ENCODE measurements around the gene KRT14.
A peak's percentile ranks its signal among the peaks of the same experiment; 100 is the strongest.
"Not testable (repeated sequence)": the region's sequence is repeated elsewhere in the genome, so short reads cannot be mapped to it uniquely, and the experiment has no call there.

The KRT14 gene

DNA sequence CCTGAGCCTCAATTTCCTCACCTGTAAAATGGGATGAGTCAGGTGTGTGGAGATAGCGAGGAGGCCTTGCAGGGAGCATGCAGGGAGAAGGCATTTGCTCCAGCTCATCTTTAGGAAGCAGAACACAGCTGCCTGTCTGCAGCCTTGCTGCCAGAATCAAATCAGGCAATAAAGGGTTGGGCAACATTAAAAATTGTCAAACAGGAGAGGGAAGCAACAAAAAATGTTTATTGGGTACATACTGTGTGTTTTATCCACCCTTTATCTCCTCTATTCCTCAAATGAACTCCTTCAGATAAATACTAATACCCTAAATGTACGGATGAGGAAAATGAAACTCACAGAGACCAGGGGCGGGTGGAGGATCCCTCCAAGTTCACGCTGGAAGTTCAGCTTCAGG lies 13.6 kb upstream of the KRT14 start:
- no peak for DNase-seq

DNA sequence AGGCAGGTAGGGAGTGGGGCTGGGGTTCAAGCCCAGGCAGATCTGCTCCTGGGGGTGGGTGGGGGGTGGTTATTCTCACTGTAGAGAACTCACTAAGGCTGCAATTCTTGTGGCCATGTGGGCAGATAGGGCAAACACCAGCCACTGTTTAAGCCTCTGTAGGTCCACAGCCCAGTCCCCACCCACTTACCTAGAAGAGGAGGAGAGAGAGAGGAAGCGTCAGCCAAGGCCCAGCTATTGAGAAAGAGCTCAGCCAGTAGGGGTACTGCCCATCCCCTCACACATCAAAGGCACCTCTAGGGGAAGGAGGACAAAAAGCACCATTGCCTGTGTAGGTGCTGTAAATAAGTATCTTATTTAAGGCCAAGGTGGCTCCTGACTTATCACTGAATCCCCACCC lies 13.0 kb upstream of the KRT14 start:
- DNase-seq = no peak

- DNase-seq = no peak
These were observed 8.9 kb upstream of the KRT14 start for GRCh38 chr17:41595585-41595984.

DNA sequence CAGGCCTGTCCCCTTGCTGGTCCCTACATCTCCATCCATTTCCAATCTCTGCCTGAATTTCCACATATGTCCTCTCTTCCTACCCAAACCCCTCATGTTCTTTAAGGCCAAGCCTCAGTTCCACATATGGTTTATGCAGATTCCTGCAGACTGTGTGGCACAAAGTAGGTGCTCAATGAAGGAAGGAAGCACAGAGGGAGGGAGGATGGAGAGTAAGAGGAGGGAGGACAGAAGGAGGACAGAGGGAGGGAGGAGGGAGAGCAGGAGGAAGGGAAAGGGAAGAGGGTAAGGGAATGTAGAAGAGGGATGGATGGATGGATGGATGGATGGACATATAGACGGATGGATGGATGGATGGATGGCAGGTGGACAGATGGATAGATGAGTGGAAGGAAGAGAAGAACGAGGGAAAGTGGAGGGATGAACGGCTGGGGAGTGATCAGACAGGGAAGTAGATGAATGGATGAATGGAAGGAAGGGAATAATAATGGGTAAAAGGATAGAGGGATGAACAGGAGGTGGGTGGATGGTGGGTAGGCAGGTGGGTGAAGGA lies 7.7 kb upstream of the KRT14 start:
- DNase-seq = no peak

DNA sequence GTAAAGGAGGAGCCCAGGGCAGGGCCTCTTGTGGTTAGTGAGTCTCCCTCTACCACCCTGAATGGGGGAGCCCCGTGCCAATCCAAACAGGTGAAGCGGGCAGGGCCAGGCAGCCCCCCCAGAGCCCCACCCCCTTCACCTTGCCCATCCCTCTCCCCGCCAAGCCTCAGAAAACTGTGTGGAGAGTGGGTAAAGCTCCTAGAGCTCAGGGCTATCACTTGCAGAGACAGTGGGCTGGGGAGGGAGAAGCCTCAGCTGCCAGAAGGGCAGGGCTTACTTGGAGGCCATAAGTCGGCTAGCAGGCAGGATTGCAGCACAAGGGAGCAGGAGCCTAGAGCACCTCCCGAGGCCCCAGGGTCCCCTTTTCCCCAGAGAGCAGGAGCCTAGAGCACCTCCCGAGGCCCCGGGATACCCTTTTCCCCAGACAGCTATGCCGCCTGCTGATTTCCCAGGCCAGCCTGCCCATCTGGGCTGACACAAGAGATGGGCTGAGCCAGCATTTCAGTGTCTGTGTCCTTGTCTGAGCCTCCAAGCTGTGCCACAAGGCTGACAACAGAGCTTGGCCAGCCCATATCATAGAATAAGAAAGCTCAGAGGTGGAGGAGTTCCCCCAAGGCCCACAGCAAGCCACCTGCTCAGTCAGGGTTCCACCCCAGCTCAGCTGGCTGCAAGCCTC lies 6.7 kb upstream of the KRT14 start:
- DNase-seq = no peak

DNA sequence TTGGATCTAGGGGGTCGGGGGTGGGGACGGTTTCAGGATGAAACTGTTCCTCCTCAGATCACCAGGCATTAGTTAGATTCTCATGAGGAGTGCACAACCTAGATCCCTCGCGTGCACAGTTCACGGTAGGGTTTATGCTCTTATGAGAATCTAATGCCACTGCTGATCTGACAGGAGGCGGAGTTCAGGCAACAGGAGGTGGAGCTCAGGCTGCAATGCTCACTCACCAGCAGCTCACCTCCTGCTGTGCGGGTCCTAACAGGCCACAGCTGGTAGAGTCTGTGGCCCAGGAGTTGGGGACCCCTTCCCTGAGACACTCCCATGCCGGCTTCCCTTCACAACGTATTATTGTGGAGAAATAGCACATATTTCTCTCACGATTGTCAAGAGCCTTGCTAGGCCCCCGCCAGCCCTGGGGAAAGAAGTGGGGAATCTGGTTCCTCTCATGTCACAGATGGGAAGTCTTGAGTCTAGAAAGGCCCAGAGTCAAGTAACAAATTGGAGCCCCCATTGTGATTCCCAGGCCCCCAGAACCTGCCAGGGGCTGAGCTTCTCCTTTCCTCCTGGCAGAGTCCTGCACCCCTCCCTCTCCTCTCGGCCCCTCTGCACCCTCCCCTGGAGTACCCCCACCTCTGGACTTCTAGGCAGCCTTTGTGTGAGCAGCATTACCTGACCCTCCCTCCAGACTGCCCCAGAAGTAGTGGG lies 6.1 kb upstream of the KRT14 start:
- no peak for DNase-seq

GRCh38 chr17:41589301-41589700 lies 2.6 kb upstream of the KRT14 start:
- no peak for DNase-seq

GRCh38 chr17:41588126-41588810 lies 1.6 kb upstream of the KRT14 start:
- DNase-seq = no peak

DNA sequence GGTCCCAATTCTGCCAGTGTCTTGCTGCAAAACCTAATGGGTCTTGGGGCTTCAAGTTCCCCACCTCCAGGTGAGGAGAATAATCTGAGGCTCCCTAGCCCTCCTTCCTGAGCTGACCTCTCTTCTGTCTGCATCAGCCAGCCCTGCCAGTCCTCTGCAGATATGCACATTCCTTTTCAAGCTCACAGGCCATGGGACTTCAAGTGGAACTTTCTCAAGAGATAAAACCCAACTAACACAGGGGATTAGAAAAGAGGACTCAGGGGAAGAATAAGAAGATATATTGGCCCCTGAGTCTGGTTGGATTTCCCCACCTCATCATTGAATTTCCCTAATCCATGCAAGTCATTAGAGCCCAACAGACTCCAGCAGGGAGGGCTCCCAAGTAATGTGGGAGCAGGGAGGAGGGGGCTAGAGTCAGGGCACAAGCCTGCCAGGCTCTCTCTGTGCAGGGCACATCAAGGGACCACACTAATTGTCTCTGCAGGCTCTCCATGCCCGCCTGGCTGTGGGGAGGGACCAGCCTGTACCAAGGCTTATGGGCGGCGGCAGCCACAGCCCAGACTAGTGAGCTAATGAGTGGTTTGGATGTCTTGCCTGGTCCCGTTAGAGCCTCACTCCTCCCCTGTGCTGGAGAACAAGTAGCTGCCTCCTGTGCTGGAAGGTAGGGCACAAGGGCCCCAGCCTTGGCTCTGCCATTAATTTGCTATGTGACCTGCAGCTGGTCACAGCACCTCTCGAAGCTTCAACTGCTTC lies 1.2 kb downstream of the KRT14 start:
- DNase-seq = no peak

GRCh38 chr17:41584331-41584927 lies 2.3 kb downstream of the KRT14 start:
- not testable (repeated sequence) for DNase-seq

- DNase-seq = no peak
These were observed 3.3 kb downstream of the KRT14 start for GRCh38 chr17:41583137-41584127.

DNA sequence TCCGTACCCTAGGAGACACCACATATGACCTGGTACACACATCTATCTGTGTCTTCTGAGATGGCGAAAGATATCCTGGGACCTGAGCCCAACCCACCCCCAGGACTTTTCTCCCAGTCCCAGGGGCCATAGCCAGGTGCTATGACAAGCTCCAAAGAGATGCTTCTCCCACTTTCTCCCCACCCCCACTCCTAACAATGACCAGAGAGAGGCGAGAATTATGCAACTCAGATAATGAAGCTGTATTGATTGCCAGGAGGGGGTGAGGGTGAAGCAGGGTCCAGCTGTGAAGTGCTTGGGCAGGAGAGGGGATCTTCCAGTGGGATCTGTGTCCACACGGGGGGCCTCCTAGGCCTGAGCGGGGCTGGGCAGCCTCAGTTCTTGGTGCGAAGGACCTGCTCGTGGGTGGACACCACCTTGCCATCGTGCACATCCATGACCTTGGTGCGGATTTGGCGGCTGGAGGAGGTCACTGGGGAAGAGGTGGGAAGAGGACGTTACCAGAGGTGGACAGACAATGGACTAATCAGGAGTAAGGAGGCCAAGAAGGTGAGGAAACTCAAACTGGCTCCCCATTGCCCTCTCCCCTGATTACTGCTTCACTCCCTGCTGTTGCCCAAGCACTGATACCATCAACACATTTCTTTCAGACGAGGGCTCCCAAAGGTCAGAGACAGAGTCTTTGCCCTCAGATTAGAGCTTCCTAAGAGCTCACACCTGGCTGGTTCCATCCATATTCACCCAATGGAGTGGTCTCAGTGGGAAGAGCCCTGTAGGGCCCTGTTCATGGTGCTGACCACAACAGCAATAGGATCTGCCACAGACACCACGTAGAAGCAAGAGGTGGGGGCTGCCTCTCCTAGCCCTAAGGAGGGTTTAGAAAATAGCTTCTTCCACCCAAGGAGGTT lies 4.4 kb downstream of the KRT14 start:
- DNase-seq = not testable (repeated sequence)

- no peak for DNase-seq
These were observed 5.2 kb downstream of the KRT14 start for GRCh38 chr17:41581366-41582060.

DNA sequence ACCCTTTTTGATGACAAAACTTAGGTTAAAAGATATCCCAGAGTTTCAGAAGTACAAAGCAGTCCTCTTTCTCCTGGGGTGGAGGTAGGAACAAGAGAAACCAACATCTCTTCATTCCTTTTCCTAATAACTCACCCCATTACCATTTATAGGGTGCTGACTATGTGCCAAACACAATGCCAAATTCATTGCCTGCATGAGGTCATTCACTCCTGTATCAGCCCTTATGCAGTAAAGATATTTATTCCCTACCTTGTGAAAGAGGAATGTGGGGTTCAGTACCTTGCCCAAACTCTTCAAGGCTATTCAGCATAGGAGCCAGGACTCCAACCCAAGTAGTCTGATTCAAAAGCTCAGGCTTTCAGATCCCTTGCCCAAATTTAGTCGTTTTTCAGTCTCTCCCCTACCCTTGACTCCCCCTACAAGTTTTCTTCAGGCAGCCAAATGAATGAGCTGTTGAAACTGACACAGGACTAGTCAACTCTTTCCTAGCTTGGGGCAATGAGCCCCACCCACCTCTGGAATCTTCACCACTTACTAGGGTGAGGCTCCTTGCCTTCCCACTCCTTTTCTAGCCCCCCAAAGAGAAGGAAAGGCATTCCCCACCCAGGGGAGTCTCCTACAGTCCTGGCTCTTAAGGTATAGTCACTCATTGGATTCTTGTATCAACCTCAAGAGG lies 5.9 kb downstream of the KRT14 start:
- peak; percentile 22 for DNase-seq

- no peak for DNase-seq
These were observed 6.5 kb downstream of the KRT14 start for GRCh38 chr17:41580244-41580575.

DNA sequence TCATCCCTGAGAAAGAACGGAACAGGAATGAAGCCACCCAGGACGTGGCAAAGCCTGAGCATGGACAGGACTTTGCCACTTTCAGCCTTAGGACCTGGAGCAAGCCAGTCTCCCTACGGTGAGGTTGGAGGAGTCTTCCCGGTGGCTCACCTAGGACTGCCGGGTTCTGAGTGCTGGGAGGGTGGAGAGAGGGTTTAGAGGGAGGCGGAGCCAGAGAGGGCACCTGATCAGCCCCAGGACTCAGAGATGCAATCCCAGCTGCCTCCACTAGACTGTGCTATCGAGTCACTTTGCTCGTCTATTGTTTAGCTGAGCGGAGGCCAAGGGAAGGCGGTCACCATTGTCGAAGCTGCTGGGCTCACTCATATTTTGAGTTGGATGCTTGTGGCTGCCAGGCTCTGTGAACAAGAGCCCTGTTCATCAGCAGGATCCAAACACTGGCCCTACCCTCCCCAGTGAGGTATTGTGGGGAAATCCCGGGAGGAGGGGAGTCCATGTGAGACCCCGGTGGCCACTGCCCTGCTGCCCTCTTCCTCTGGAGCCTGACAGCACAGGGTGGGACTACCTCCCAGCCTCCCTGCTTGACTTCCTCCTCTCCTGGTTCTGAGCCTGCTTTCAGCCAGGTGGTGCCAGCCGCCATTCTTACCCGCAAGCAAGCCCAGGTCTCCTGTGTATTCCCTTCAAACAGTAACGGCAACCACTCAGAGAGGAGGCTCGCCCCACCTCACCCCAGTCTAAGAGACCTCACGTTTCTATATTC lies 7.0 kb downstream of the KRT14 start:
- DNase-seq = peak; percentile 72

- DNase-seq = no peak
These were observed 7.7 kb downstream of the KRT14 start for GRCh38 chr17:41578971-41579370.

- DNase-seq = no peak
These were observed 8.2 kb downstream of the KRT14 start for GRCh38 chr17:41578538-41578937.
